ENCODE measurements around the gene COMT.
"Not testable (repeated sequence)": the region's sequence is repeated elsewhere in the genome, so short reads cannot be mapped to it uniquely, and the experiment has no call there.

COMT gene

GRCh38 chr22:19903031-19903430 lies 38.5 kb upstream of the COMT start:
- peaks cover 2% of the 10 kb centered on the region for H3K4me1 Mint-ChIP-seq (ENCODE audit: low read depth)
- H3K36me3 Mint-ChIP-seq (ENCODE audit: low read depth), result no peaks in the 10 kb centered on the region
- H3K27ac Mint-ChIP-seq, result no peak overlapping the region
- no peak overlapping the region for H3K4me3 Mint-ChIP-seq
- no peaks in the 10 kb centered on the region for H3K27me3 Mint-ChIP-seq (ENCODE audit: low read depth)
- no peaks in the 10 kb centered on the region for H3K9me3 Mint-ChIP-seq
- DNase-seq (ENCODE audit: low spot score), result no peak

GRCh38 chr22:19903513-19903912 lies 38.1 kb upstream of the COMT start:
- no peak overlapping the region for H3K4me3 Mint-ChIP-seq
- H3K36me3 Mint-ChIP-seq (ENCODE audit: low read depth), result no peaks in the 10 kb centered on the region
- no peaks in the 10 kb centered on the region for H3K9me3 Mint-ChIP-seq
- no peak for DNase-seq (ENCODE audit: low spot score)
- no peak overlapping the region for H3K27ac Mint-ChIP-seq
- H3K27me3 Mint-ChIP-seq (ENCODE audit: low read depth), result no peaks in the 10 kb centered on the region
- H3K4me1 Mint-ChIP-seq (ENCODE audit: low read depth), result peaks cover 2% of the 10 kb centered on the region

- H3K36me3 Mint-ChIP-seq (ENCODE audit: low read depth), result no peaks in the 10 kb centered on the region
- no peak for DNase-seq (ENCODE audit: low spot score)
- no peak overlapping the region for H3K27ac Mint-ChIP-seq
Measured at GRCh38 chr22:19904174-19904856, 37.3 kb upstream of the COMT start.

GRCh38 chr22:19904935-19905334 lies 36.6 kb upstream of the COMT start:
- peaks cover 4% of the 10 kb centered on the region for H3K4me1 Mint-ChIP-seq (ENCODE audit: low read depth)
- no peak overlapping the region for H3K4me3 Mint-ChIP-seq
- no peaks in the 10 kb centered on the region for H3K27me3 Mint-ChIP-seq (ENCODE audit: low read depth)
- no peaks in the 10 kb centered on the region for H3K9me3 Mint-ChIP-seq
- DNase-seq (ENCODE audit: low spot score), result no peak
- no peak overlapping the region for H3K27ac Mint-ChIP-seq
- H3K36me3 Mint-ChIP-seq (ENCODE audit: low read depth), result no peaks in the 10 kb centered on the region

More at GRCh38 chr22:19904174-19904856, 37.3 kb upstream of the COMT start:
- no peak overlapping the region for H3K4me3 Mint-ChIP-seq
- H3K27me3 Mint-ChIP-seq (ENCODE audit: low read depth), result no peaks in the 10 kb centered on the region
- peaks cover 2% of the 10 kb centered on the region for H3K4me1 Mint-ChIP-seq (ENCODE audit: low read depth)
- no peaks in the 10 kb centered on the region for H3K9me3 Mint-ChIP-seq

GRCh38 chr22:19905347-19906276 lies 36.0 kb upstream of the COMT start:
- Mint-ChIP-seq H3K4me3 (no peak overlapping the region), H3K4me1 (ENCODE audit: low read depth) (peaks cover 4% of the 10 kb centered on the region), H3K27me3 (ENCODE audit: low read depth) (no peaks in the 10 kb centered on the region), H3K36me3 (ENCODE audit: low read depth) (no peaks in the 10 kb centered on the region), H3K27ac (no peak overlapping the region), H3K9me3 (no peaks in the 10 kb centered on the region)
- DNase-seq (ENCODE audit: low spot score), result no peak

GRCh38 chr22:19906864-19907263 lies 34.7 kb upstream of the COMT start:
- H3K9me3 Mint-ChIP-seq; H3K27me3 Mint-ChIP-seq (ENCODE audit: low read depth): not testable (repeated sequence)

GRCh38 chr22:19907902-19908301 lies 33.7 kb upstream of the COMT start:
- not testable (repeated sequence) for H3K27ac Mint-ChIP-seq; H3K9me3 Mint-ChIP-seq; H3K27me3 Mint-ChIP-seq (ENCODE audit: low read depth); H3K36me3 Mint-ChIP-seq (ENCODE audit: low read depth); H3K4me1 Mint-ChIP-seq (ENCODE audit: low read depth); H3K4me3 Mint-ChIP-seq; DNase-seq (ENCODE audit: low spot score)

More at GRCh38 chr22:19906864-19907263, 34.7 kb upstream of the COMT start:
- not testable (repeated sequence) for H3K4me3 Mint-ChIP-seq; H3K36me3 Mint-ChIP-seq (ENCODE audit: low read depth); H3K4me1 Mint-ChIP-seq (ENCODE audit: low read depth); H3K27ac Mint-ChIP-seq; DNase-seq (ENCODE audit: low spot score)

- Mint-ChIP-seq H3K36me3 (ENCODE audit: low read depth) (peaks cover 15% of the 10 kb centered on the region), H3K9me3 (peaks cover 4% of the 10 kb centered on the region), H3K27ac (peak overlapping the region; percentile 74), H3K4me1 (ENCODE audit: low read depth) (peaks cover 4% of the 10 kb centered on the region), H3K27me3 (ENCODE audit: low read depth) (no peaks in the 10 kb centered on the region), H3K4me3 (no peak overlapping the region)
- peak; percentile 57 for DNase-seq (ENCODE audit: low spot score)
Measured at GRCh38 chr22:19909350-19910179, 32.0 kb upstream of the COMT start.

GRCh38 chr22:19910180-19910744 lies 31.3 kb upstream of the COMT start:
- Mint-ChIP-seq H3K27ac (peak overlapping the region; percentile 74), H3K9me3 (peaks cover 4% of the 10 kb centered on the region), H3K36me3 (ENCODE audit: low read depth) (peaks cover 21% of the 10 kb centered on the region), H3K4me1 (ENCODE audit: low read depth) (peaks cover 4% of the 10 kb centered on the region), H3K4me3 (no peak overlapping the region), H3K27me3 (ENCODE audit: low read depth) (no peaks in the 10 kb centered on the region)
- DNase-seq (ENCODE audit: low spot score), result no peak

- no peaks in the 10 kb centered on the region for H3K27me3 Mint-ChIP-seq (ENCODE audit: low read depth)
- H3K4me1 Mint-ChIP-seq (ENCODE audit: low read depth), result peaks cover 2% of the 10 kb centered on the region
- peaks cover 23% of the 10 kb centered on the region for H3K36me3 Mint-ChIP-seq (ENCODE audit: low read depth)
- H3K27ac Mint-ChIP-seq, result no peak overlapping the region
- DNase-seq (ENCODE audit: low spot score), result no peak
- H3K9me3 Mint-ChIP-seq, result peaks cover 4% of the 10 kb centered on the region
- H3K4me3 Mint-ChIP-seq, result no peak overlapping the region
Measured at GRCh38 chr22:19911540-19912270, 29.9 kb upstream of the COMT start.

- Mint-ChIP-seq H3K27ac (no peak overlapping the region), H3K36me3 (ENCODE audit: low read depth) (peaks cover 23% of the 10 kb centered on the region), H3K9me3 (peaks cover 4% of the 10 kb centered on the region), H3K27me3 (ENCODE audit: low read depth) (no peaks in the 10 kb centered on the region), H3K4me3 (no peak overlapping the region), H3K4me1 (ENCODE audit: low read depth) (peaks cover 2% of the 10 kb centered on the region)
- no peak for DNase-seq (ENCODE audit: low spot score)
Measured at GRCh38 chr22:19912271-19912999, 29.1 kb upstream of the COMT start.

- H3K36me3 Mint-ChIP-seq (ENCODE audit: low read depth), result peaks cover 23% of the 10 kb centered on the region
- DNase-seq (ENCODE audit: low spot score), result no peak
- H3K9me3 Mint-ChIP-seq, result peaks cover 4% of the 10 kb centered on the region
- no peaks in the 10 kb centered on the region for H3K27me3 Mint-ChIP-seq (ENCODE audit: low read depth)
- no peak overlapping the region for H3K4me3 Mint-ChIP-seq
- H3K27ac Mint-ChIP-seq, result no peak overlapping the region
- peaks cover 2% of the 10 kb centered on the region for H3K4me1 Mint-ChIP-seq (ENCODE audit: low read depth)
Measured at GRCh38 chr22:19913337-19913936, 28.1 kb upstream of the COMT start.
